ENCODE measurements around the gene PDGFB. TPM values are rescaled to one million over a fixed set of nuclear protein-coding genes. Genes with fewer than 3 reads are reported as not detected.

PDGFB gene
- total and polyA plus RNA-seq, 9 of the 15 experiments (the other 6 are each of a cell fraction or from before 2014, with no cell fraction given), result 0.07 to 4.0 (median 0.48) TPM; not detected in 1

DNA sequence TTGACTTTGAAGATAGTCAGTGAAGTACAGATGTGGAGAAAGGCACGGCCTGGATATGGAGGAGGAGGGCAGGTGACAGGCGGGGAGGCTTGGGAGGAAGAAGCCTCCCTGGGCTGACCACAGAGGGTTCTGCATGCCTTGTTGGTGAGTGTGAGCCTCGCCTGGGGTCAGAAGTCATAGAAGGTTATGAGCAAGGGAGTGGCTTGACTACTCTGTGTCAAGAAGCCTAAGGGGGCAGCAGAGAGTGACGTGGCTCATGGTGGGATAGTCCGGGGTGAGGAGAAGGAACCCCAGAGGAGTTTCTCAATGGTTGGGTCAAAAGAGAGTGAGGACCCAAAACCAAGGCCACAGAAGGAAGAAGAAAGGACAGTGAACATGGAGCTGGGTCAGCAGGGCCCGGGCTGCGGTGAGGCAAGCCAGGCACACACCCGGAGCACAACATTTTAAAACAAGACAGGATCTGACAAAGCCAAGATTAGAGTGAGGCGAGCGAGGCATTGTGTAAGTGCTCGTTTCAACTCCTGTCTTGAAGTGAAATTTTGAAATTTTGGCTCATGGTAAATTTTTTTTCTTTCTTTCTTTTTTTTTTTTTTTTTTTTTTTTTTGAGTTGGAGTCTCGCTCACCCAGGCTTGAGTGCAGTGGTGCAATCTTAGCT lies 31.9 kb downstream of the PDGFB start (continued):
- TF ChIP-seq, protein P1, sequence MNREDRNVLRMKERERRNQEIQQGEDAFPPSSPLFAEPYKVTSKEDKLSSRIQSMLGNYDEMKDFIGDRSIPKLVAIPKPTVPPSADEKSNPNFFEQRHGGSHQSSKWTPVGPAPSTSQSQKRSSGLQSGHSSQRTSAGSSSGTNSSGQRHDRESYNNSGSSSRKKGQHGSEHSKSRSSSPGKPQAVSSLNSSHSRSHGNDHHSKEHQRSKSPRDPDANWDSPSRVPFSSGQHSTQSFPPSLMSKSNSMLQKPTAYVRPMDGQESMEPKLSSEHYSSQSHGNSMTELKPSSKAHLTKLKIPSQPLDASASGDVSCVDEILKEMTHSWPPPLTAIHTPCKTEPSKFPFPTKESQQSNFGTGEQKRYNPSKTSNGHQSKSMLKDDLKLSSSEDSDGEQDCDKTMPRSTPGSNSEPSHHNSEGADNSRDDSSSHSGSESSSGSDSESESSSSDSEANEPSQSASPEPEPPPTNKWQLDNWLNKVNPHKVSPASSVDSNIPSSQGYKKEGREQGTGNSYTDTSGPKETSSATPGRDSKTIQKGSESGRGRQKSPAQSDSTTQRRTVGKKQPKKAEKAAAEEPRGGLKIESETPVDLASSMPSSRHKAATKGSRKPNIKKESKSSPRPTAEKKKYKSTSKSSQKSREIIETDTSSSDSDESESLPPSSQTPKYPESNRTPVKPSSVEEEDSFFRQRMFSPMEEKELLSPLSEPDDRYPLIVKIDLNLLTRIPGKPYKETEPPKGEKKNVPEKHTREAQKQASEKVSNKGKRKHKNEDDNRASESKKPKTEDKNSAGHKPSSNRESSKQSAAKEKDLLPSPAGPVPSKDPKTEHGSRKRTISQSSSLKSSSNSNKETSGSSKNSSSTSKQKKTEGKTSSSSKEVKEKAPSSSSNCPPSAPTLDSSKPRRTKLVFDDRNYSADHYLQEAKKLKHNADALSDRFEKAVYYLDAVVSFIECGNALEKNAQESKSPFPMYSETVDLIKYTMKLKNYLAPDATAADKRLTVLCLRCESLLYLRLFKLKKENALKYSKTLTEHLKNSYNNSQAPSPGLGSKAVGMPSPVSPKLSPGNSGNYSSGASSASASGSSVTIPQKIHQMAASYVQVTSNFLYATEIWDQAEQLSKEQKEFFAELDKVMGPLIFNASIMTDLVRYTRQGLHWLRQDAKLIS (CRISPR knock-in tag; IDR thresholded peaks at IDR 0.05), result no peak
- TF ChIP-seq, protein P2, sequence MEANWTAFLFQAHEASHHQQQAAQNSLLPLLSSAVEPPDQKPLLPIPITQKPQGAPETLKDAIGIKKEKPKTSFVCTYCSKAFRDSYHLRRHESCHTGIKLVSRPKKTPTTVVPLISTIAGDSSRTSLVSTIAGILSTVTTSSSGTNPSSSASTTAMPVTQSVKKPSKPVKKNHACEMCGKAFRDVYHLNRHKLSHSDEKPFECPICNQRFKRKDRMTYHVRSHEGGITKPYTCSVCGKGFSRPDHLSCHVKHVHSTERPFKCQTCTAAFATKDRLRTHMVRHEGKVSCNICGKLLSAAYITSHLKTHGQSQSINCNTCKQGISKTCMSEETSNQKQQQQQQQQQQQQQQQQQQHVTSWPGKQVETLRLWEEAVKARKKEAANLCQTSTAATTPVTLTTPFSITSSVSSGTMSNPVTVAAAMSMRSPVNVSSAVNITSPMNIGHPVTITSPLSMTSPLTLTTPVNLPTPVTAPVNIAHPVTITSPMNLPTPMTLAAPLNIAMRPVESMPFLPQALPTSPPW (CRISPR knock-in tag; IDR thresholded peaks at IDR 0.05), result no peak
- TF ChIP-seq TEAD4 (IDR thresholded peaks at IDR 0.05; ENCODE audit: low read length), result no peak
- no peak for TF ChIP-seq TEAD4 (CRISPR knock-in tag; IDR thresholded peaks at IDR 0.05; ENCODE audit: borderline replicate concordance)
- no peak for TF ChIP-seq HNRNPLL (IDR thresholded peaks at IDR 0.05; ENCODE audit: low read depth, low read length, poor library complexity, severe bottlenecking)
- no peak for TF ChIP-seq NR2C2 (CRISPR knock-in tag; IDR thresholded peaks at IDR 0.05)
- TF ChIP-seq NR2C2 (tag; IDR thresholded peaks at IDR 0.05), result peak; percentile 64
- TF ChIP-seq ZNF217 (CRISPR knock-in tag; IDR thresholded peaks at IDR 0.05), result no peak
- no peak for TF ChIP-seq NR2F6 (CRISPR knock-in tag; IDR thresholded peaks at IDR 0.05)
- no peak for TF ChIP-seq CCNT2 (IDR thresholded peaks at IDR 0.05; ENCODE audit: borderline replicate concordance, extremely low read depth, insufficient read length, low read depth, low read length)
- no peak for TF ChIP-seq RBM14 (IDR thresholded peaks at IDR 0.05; ENCODE audit: borderline replicate concordance, insufficient read depth, low read depth, low read length)
- TF ChIP-seq, protein P3, sequence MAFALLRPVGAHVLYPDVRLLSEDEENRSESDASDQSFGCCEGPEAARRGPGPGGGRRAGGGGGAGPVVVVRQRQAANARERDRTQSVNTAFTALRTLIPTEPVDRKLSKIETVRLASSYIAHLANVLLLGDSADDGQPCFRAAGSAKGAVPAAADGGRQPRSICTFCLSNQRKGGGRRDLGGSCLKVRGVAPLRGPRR (CRISPR knock-in tag; IDR thresholded peaks at IDR 0.05), result no peak
- no peak for TF ChIP-seq FOXK1 (CRISPR knock-in tag; IDR thresholded peaks at IDR 0.05; ENCODE audit: borderline replicate concordance)

Measured in K562 (cell line).